NCI-H2227 (cell line): ENCODE results near the gene OSGIN1.

Experiments used
- DNase-seq: peaks from one replicate; lab custom pipeline; 2025; ENCODE audit not compliant: unreplicated experiment; lab: John Stamatoyannopoulos, UW

OSGIN1 gene

GRCh38 chr16:83956336-83957289, 3.6 kb downstream of the OSGIN1 start:
- peak; percentile 84 for DNase-seq

GRCh38 chr16:83957296-83957855, 4.3 kb downstream of the OSGIN1 start:
- no peak for DNase-seq

- no peak for DNase-seq
These were observed 5.3 kb downstream of the OSGIN1 start for GRCh38 chr16:83958137-83958845.

DNA sequence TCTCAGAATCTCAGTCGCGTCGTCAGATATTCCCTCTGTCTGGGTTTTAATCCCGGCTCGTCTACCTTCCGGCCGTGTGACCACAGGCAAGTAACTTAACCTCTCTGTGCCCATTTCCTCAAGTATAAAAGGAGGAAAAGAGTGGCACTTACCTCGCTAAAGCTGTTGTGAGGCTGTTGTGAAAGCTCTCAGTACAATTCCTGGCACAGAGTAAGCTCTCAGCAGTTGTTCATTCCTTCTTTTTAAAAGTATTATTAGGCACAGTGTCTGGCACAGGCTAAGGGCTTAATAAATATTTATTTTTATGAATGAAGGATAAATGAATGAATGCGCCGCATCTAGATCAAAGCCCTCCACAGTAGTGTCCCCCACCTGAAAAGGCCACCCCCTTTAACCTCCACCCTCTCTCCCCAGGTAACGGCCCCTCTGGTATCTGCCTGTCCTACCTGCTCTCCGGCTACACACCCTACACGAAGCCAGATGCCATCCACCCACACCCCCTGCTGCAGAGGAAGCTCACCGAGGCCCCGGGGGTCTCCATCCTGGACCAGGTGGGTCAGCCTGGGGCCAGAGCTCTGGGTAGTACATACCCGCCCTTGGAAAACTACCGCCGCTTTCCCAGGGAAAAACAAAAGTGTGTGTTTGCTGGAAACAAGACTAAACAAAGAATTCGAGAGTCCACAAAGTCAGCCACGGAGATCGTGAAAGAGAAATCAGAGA, 6.0 kb downstream of the OSGIN1 start:
- no peak for DNase-seq

GRCh38 chr16:83959656-83960434, 6.8 kb downstream of the OSGIN1 start:
- no peak for DNase-seq

DNA sequence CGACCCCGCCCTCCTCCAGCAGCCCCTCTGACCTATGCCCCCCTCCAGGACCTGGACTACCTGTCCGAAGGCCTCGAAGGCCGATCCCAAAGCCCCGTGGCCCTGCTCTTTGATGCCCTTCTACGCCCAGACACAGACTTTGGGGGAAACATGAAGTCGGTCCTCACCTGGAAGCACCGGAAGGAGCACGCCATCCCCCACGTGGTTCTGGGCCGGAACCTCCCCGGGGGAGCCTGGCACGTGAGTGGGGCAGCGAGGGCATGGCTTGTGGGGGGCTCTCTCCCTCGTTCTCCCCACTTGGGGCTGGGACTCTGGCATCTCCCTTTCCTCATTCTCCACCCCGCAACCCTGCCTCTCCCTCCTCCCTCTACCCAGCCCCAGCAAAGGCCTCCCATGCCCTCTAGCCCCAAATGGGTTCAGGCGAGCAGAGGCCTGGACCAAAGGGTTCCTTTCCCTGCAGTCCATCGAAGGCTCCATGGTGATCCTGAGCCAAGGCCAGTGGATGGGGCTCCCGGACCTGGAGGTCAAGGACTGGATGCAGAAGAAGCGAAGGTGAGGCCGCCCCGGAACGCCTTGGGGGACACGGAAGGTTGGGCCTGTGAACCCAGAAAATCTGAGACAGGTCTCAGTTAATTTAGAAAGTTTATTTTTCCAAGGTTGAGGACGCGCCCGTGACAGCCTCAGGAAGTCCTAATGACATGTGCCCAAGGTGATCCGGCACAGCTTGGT, 7.6 kb downstream of the OSGIN1 start:
- no peak for DNase-seq

GRCh38 chr16:83961591-83961990, 8.6 kb downstream of the OSGIN1 start:
- DNase-seq = no peak

DNA sequence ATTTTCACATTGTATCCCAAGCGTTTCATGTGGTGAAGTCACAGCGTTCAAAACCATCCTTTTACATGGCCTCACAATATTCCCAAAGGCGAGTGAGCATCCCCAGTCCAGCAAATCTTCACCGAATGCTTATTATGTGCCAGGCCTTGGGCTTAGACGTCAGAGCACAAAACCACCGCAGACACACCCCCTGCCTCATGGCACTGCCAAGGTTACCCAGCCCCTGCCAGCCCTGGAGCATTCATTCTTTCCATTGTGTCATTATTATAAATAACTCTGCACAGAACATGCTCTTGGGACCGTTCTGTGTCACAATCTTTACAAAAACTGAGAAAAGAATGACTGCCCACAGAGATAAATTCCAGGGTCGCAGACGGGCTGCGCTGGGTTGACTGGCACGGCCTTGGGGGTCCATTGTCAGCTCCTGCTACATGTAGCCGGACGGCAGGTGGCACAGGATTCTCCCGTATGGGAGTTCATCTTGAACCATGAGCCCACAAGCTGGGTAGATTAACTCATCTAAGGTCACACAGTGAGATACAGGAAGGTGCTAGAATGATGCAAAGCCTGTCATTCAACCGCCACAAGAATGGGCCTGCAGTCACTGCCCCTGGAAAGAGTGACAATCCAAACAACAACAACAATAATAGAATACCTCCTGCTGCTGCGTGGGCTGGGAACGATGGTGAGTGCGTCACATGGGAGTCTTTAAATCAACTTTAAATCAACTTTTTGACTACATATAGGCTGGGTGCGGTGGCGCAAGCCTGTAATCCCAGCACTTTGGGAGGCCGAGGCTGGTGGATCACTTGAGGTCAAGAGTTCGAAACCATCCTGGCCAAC, 10.5 kb downstream of the OSGIN1 start:
- DNase-seq = no peak

- DNase-seq = no peak
These were observed 11.8 kb downstream of the OSGIN1 start for GRCh38 chr16:83964684-83965443.

DNA sequence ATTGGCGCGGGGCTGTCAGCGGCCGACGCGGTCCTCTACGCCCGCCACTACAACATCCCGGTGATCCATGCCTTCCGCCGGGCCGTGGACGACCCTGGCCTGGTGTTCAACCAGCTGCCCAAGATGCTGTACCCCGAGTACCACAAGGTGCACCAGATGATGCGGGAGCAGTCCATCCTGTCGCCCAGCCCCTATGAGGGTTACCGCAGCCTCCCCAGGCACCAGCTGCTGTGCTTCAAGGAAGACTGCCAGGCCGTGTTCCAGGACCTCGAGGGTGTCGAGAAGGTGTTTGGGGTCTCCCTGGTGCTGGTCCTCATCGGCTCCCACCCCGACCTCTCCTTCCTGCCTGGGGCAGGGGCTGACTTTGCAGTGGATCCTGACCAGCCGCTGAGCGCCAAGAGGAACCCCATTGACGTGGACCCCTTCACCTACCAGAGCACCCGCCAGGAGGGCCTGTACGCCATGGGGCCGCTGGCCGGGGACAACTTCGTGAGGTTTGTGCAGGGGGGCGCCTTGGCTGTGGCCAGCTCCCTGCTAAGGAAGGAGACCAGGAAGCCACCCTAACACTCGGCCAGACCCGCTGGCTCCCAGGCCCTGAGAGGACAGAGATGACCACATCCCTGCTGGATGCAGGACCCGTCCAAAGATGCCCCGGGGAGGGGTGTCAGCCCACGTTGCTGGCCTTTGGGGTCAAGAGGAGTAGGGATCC, 12.6 kb downstream of the OSGIN1 start:
- no peak for DNase-seq

- no peak for DNase-seq
These were observed 13.2 kb downstream of the OSGIN1 start for GRCh38 chr16:83966153-83966696.

DNA sequence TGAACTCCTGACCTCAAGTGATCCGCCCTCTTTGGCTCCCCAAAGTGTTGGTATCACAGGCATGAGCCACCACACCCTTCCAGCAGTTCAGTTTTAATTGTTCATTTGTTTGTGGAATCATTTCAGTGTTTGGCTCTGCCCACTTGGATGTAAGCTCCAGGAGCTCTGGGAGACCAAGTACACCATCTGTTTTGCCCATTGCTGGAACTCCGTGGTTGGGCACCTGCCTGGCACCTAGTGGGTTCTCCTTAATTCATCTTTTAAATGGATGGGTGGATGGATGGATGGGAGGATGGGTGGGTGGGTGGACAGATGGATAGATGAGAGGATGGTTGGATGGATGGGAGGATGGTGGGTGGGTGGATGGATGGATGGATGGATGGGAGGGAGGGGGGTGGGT, 14.1 kb downstream of the OSGIN1 start:
- DNase-seq = no peak

DNA sequence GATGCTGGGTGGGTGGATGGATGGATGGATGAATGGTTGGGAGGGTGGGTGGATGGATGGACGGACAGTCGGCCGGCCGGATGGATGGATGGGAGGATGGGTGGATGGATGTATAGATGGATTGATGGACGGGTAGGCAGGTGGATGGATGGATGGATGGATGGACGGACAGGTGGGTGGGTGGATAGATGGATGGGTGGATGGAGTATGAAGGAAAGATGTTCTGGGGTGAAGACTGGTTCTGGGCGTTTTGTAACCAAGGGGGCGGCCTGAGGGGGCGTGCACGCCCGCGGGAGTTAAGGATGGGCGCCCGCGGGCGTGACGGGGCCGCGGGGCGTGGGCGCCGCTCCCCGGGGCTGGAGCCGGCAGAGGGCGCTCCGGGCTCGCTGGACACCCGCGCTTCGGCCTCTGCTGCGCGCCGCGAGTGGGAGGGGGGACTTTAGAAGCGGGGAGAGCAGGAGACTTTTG, 14.8 kb downstream of the OSGIN1 start, which contains the start of gene NECAB2:
Gene NECAB2, plus strand, starts transcription at position 407 of the 468 bp plus-strand sequence. CDS start 405 bp downstream, outside the sequence.
- peak; percentile 51 for DNase-seq

- DNase-seq = peak; percentile 47
These were observed 15.3 kb downstream of the OSGIN1 start for GRCh38 chr16:83968306-83968851.

DNA sequence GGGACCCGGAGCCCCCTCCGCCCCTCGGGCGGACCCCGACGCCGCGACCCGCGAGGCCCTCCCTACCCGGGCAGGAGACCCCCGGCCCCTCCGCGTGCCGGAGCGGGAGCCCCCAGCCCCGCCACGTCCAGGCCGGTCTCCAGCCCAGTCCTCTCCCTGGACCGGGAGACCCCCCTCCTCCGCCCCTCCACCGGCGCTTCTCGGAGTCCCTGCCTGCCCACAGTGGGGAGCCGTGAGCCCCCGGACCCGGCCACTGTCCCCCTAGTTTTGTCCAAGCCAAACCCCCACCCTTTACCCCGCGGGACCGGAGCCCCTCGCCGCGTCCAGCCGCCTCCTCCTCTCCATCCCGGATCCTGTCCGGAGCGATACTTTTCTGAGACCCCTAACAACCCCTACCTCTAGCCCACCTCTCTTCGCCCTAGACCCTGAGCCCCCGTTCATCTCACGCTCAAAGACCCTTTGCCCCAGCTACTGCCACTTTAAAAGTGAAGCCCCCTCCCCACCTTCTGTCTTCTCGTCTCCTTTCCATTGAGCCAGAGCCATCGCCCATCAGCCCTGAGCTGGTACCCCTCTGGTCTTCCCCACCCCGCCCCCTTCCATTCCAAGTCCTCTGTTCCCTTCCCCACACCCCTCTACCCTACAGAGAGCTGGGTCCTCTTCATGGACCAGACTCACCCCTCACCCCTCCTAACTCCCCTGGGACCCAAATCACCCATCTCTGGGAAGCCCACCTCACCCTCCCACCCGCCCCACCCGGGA, 16.0 kb downstream of the OSGIN1 start:
- no peak for DNase-seq
